Measurements from ENCODE around the gene NPAS3.

Gene NPAS3

GRCh38 chr14:33707716-33708115 is 769.0 kb downstream of the NPAS3 start:
- Histone ChIP-seq H3K4me1 (ENCODE audit: low read length) (peaks cover 1% of the 10 kb centered on the region), H3K27me3 (ENCODE audit: low read depth, low read length) (peaks cover 51% of the 10 kb centered on the region), H3K79me2 (ENCODE audit: low read length) (no peaks in the 10 kb centered on the region), H4K20me1 (ENCODE audit: insufficient read depth, low read length) (no peaks in the 10 kb centered on the region), H3K4me3 (ENCODE audit: low read length) (no peak overlapping the region), H3K36me3 (replicated peaks; ENCODE audit: low read depth, low read length) (no peaks in the 10 kb centered on the region), H3K9me3 (ENCODE audit: insufficient read depth, low read length) (no peaks in the 10 kb centered on the region), H3K4me2 (ENCODE audit: low read length) (no peak overlapping the region), H2AFZ (ENCODE audit: low read depth, low read length) (no peak overlapping the region), H3K27ac (ENCODE audit: low read length) (no peak overlapping the region), H3K9ac (ENCODE audit: low read length) (no peak overlapping the region)
- no peak for TF ChIP-seq CTCF (IDR thresholded peaks at IDR 0.05; ENCODE audit: low read depth, low read length)
- no peak for TF ChIP-seq EZH2phosphoT487 (IDR thresholded peaks at IDR 0.05; ENCODE audit: low read depth)

DNA sequence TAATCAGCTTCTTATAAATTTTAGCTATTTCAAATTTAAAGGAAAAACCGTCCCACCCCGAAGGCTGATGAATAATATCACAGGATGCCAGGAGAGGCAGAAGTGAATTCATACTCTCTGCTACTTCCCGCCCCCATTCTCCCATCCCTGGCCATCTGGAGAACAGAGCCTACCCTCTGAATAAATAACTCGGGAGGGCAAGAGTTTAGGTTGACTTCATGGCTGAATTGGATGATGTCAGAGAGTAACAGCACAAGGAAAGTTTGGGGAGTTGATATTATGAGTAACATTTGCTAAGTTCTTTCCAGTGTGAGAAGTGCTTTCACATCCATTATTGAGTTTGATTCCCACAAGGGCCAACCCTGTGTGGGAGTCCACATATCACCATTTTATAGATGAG is 770.6 kb downstream of the NPAS3 start:
- Histone ChIP-seq H3K4me2 (ENCODE audit: low read length) (no peak overlapping the region), H3K4me1 (ENCODE audit: low read length) (no peaks in the 10 kb centered on the region), H3K36me3 (replicated peaks; ENCODE audit: low read depth, low read length) (no peaks in the 10 kb centered on the region), H3K79me2 (ENCODE audit: low read length) (no peaks in the 10 kb centered on the region), H3K9ac (ENCODE audit: low read length) (no peak overlapping the region), H3K9me3 (ENCODE audit: insufficient read depth, low read length) (no peaks in the 10 kb centered on the region), H4K20me1 (ENCODE audit: insufficient read depth, low read length) (no peaks in the 10 kb centered on the region), H3K27ac (ENCODE audit: low read length) (no peak overlapping the region), H2AFZ (ENCODE audit: low read depth, low read length) (no peak overlapping the region), H3K27me3 (ENCODE audit: low read depth, low read length) (peaks cover 39% of the 10 kb centered on the region), H3K4me3 (ENCODE audit: low read length) (no peak overlapping the region)
- TF ChIP-seq EZH2phosphoT487 (IDR thresholded peaks at IDR 0.05; ENCODE audit: low read depth) = no peak
- no peak for TF ChIP-seq CTCF (IDR thresholded peaks at IDR 0.05; ENCODE audit: low read depth, low read length)

DNA sequence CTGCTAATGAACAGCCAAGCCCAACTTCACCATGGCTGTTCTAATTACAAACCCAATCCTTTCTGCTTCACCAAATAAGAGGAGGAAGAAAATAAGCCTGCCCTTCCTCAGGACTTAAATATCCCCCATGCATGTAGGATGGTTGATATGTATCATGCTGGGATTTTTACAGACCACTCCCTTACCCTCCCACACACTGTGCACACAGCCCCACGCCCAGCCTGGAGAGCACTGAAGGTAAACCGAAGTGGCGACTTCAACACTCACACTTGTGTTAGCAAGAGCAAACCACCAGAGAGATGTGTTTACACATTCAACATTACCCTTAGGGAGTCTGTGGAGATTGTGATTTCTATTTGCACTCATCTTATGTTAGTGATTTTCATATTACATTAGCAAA is 771.0 kb downstream of the NPAS3 start:
- Histone ChIP-seq H4K20me1 (ENCODE audit: insufficient read depth, low read length) (no peaks in the 10 kb centered on the region), H3K27ac (ENCODE audit: low read length) (no peak overlapping the region), H3K79me2 (ENCODE audit: low read length) (no peaks in the 10 kb centered on the region), H3K4me3 (ENCODE audit: low read length) (no peak overlapping the region), H2AFZ (ENCODE audit: low read depth, low read length) (no peak overlapping the region), H3K36me3 (replicated peaks; ENCODE audit: low read depth, low read length) (no peaks in the 10 kb centered on the region), H3K9ac (ENCODE audit: low read length) (no peak overlapping the region), H3K4me1 (ENCODE audit: low read length) (no peaks in the 10 kb centered on the region), H3K9me3 (ENCODE audit: insufficient read depth, low read length) (no peaks in the 10 kb centered on the region), H3K4me2 (ENCODE audit: low read length) (no peak overlapping the region), H3K27me3 (ENCODE audit: low read depth, low read length) (peaks cover 36% of the 10 kb centered on the region)
- TF ChIP-seq CTCF (IDR thresholded peaks at IDR 0.05; ENCODE audit: low read depth, low read length) (no peak), EZH2phosphoT487 (IDR thresholded peaks at IDR 0.05; ENCODE audit: low read depth) (no peak)

DNA sequence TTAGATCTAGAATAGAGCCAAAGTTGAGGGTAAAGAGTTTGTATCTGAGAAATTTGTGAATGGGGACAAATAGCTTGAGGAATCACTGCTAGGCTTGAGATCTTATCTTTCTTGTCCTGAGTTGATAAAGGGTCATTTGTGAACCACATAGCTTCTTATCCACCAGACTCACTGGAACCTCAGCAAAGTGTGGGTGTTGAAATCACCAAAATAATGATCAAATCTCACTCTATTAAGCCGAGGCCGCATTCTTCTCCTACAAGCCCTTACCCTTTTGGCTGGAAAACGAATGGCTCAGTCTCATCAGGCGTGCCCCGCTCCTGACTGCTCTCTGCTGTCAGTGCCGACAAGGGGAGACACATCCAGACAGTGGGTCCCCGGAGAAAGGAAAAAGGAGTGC is 771.6 kb downstream of the NPAS3 start:
- Histone ChIP-seq H4K20me1 (ENCODE audit: insufficient read depth, low read length) (no peaks in the 10 kb centered on the region), H2AFZ (ENCODE audit: low read depth, low read length) (no peak overlapping the region), H3K4me2 (ENCODE audit: low read length) (no peak overlapping the region), H3K27ac (ENCODE audit: low read length) (no peak overlapping the region), H3K4me1 (ENCODE audit: low read length) (no peaks in the 10 kb centered on the region), H3K79me2 (ENCODE audit: low read length) (no peaks in the 10 kb centered on the region), H3K9me3 (ENCODE audit: insufficient read depth, low read length) (no peaks in the 10 kb centered on the region), H3K4me3 (ENCODE audit: low read length) (no peak overlapping the region), H3K27me3 (ENCODE audit: low read depth, low read length) (peaks cover 31% of the 10 kb centered on the region), H3K9ac (ENCODE audit: low read length) (no peak overlapping the region), H3K36me3 (replicated peaks; ENCODE audit: low read depth, low read length) (no peaks in the 10 kb centered on the region)
- TF ChIP-seq CTCF (IDR thresholded peaks at IDR 0.05; ENCODE audit: low read depth, low read length) = no peak
- no peak for TF ChIP-seq EZH2phosphoT487 (IDR thresholded peaks at IDR 0.05; ENCODE audit: low read depth)

All from OCI-LY3 (cell line).